ENCODE results near the gene SREBF2.

SREBF2 gene

GRCh38 chr22:41932353-41932752 lies 99.4 kb downstream of the SREBF2 start:
- no peak overlapping the region for H3K4me3 ChIP-seq (ENCODE audit: low read length)
- TF ChIP-seq CTCF (conservative IDR thresholded peaks at IDR 0.05; ENCODE audit: low read depth, low read length): no peak
- no peak for DNase-seq (ENCODE audit: low read depth)

- no peak for TF ChIP-seq CTCF (conservative IDR thresholded peaks at IDR 0.05; ENCODE audit: low read depth, low read length)
- no peak for DNase-seq (ENCODE audit: low read depth)
- no peak overlapping the region for H3K4me3 ChIP-seq (ENCODE audit: low read length)
Measured at GRCh38 chr22:41933411-41934177, 100.7 kb downstream of the SREBF2 start.

- DNase-seq (ENCODE audit: low read depth): no peak
- no peak for TF ChIP-seq CTCF (conservative IDR thresholded peaks at IDR 0.05; ENCODE audit: low read depth, low read length)
- H3K4me3 ChIP-seq (ENCODE audit: low read length): no peak overlapping the region
Measured at GRCh38 chr22:41934284-41935014, 101.5 kb downstream of the SREBF2 start.

- H3K4me3 ChIP-seq (ENCODE audit: low read length): no peak overlapping the region
- TF ChIP-seq CTCF (conservative IDR thresholded peaks at IDR 0.05; ENCODE audit: low read depth, low read length): no peak
- no peak for DNase-seq (ENCODE audit: low read depth)
Measured at GRCh38 chr22:41935015-41935351, 102.1 kb downstream of the SREBF2 start.

GRCh38 chr22:41935509-41935908 lies 102.6 kb downstream of the SREBF2 start:
- no peak for TF ChIP-seq CTCF (conservative IDR thresholded peaks at IDR 0.05; ENCODE audit: low read depth, low read length)
- no peak overlapping the region for H3K4me3 ChIP-seq (ENCODE audit: low read length)
- DNase-seq (ENCODE audit: low read depth): no peak

GRCh38 chr22:41936894-41937169 lies 103.9 kb downstream of the SREBF2 start:
- no peak for DNase-seq (ENCODE audit: low read depth)
- H3K4me3 ChIP-seq (ENCODE audit: low read length): no peak overlapping the region
- no peak for TF ChIP-seq CTCF (conservative IDR thresholded peaks at IDR 0.05; ENCODE audit: low read depth, low read length)
